ENCODE measurements around the gene TNKS2. TPM values are rescaled to one million over a fixed set of nuclear protein-coding genes. Genes with fewer than 3 reads are reported as not detected.

Gene TNKS2
- total and polyA plus RNA-seq, 2 of the 13 experiments (the other 11 are each of a cell fraction or from before 2014, with no cell fraction given), result 15.2 to 19.4 TPM

- TF ChIP-seq ZNF292 (CRISPR knock-in tag; IDR thresholded peaks at IDR 0.05; ENCODE audit: borderline replicate concordance, low read depth), result 0 out of 2 replicates have a peak, but pooled peaks have one; percentile 52
These were observed 9.7 kb upstream of the TNKS2 start (continued) for GRCh38 chr10:91788527-91788926.

- Histone ChIP-seq H3K27me3 (ENCODE audit: control insufficient read depth in 1 of 2, insufficient read depth in 2 of 2, low read length in 2 of 2) (no peaks in the 10 kb centered on the region; a peak in 1 of 5 replicates), H3K4me1 (ENCODE audit: insufficient read depth, low read length) (peaks cover 39% of the 10 kb centered on the region), H3K4me3 (replicated peaks in 1 of 3; ENCODE audit: insufficient read depth in 1 of 3, low read depth in 2 of 3, low read length in 3 of 3) (peak overlapping the region; percentile 42 to 59 (median 51)), H3K79me2 (ENCODE audit: insufficient read depth, low read length) (peaks cover 30% of the 10 kb centered on the region), H3K9me3 (ENCODE audit: low read length) (no peaks in the 10 kb centered on the region), H3K4me2 (ENCODE audit: low read depth, low read length) (peak overlapping the region; percentile 96), H4K20me1 (ENCODE audit: insufficient read depth, low read length) (peaks cover 15% of the 10 kb centered on the region), H3K36me3 (replicated peaks in 1 of 2; ENCODE audit: control insufficient read depth in 1 of 2, insufficient read depth in 2 of 2, low read length in 2 of 2) (no peaks in the 10 kb centered on the region), H2AFZ (ENCODE audit: low read length) (peak overlapping the region; percentile 64), H3K27ac (ENCODE audit: extremely low read length, insufficient read depth, low read length) (no peak overlapping the region), H3K9ac (ENCODE audit: insufficient read depth, low read depth, low read length) (peak overlapping the region; percentile 40; the same call in 1 of the 2 replicates)
- 5% methylated on average over 11 of the region's 11 CpGs for WGBS (ENCODE audit: low lambda C conversion rate)
- FAIRE-seq, result no peak
- DNase-seq (ENCODE audit: low spot score), result peak; percentile 4
- POLR2A ChIA-PET, result interaction anchor here (1.0 to 1.3 kb wide), 2 partner anchors 9 to 127 kb away, joined by 3 to 5 read pairs; partner anchors contain the start of gene BTAF1
- no TSS peak for BruUV-seq (replicated peaks)
- in situ Hi-C loops (cut with HindIII; ENCODE audit: extremely low pct_ligation_motif_present, low pct_unique_long_range_greater_than_20kb) (no loop called here), intact Hi-C loops (cut with micrococcal nuclease; ENCODE audit: unreplicated experiment) (loop anchor here (5.0 kb wide), 1 partner anchor 116 kb away; no protein-coding TSS in a partner anchor)
- CTCF ChIA-PET (ENCODE audit: low intra/inter-chr PET ratio, low total read pairs), result no interaction called here
- peak; percentile 39 for ATAC-seq
- TF ChIP-seq ZNF7 (CRISPR knock-in tag; IDR thresholded peaks at IDR 0.05), result 0 out of 2 replicates have a peak, but pooled peaks have one; percentile 7
- no peak for TF ChIP-seq BCL6 (CRISPR knock-in tag; IDR thresholded peaks at IDR 0.05)
- peak; percentile 17; the same call in 1 of the 2 replicates for TF ChIP-seq SAP130 (CRISPR knock-in tag; IDR thresholded peaks at IDR 0.05; ENCODE audit: low read depth)
These were observed 1.7 kb upstream of the TNKS2 start for GRCh38 chr10:91796331-91797047.
